ENCODE measurements around the gene EMC9.

DNA sequence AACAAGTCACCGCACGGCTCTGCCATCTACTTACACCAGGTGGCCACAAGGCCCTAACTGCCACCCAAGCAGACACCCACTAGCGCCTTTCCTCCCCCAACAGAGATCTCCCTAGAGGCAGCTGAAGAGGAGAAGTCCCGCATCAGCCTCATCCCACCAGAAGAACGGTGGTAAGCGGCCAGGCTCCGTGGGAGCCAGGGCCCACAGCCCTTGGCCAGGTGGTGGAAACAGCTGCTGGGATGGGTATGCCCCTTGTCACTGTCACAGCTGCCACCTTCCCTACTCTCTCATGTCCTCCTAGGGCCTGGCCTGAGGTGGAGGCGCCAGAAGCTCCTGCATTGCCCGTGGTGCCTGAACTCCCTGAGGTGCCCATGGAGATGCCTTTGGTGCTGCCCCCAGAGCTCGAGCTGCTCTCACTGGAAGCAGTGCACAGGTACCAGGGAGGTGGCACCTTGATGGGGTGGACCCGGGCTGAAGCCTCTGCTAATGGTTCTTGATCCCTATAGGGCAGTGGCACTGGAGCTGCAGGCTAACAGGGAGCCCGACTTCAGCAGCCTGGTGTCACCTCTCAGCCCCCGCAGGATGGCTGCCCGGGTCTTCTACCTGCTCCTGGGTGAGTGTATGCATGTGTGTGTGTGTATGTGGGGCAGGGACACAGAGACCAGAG is 38.0 kb upstream of the EMC9 start:
- TF ChIP-seq, protein P1, sequence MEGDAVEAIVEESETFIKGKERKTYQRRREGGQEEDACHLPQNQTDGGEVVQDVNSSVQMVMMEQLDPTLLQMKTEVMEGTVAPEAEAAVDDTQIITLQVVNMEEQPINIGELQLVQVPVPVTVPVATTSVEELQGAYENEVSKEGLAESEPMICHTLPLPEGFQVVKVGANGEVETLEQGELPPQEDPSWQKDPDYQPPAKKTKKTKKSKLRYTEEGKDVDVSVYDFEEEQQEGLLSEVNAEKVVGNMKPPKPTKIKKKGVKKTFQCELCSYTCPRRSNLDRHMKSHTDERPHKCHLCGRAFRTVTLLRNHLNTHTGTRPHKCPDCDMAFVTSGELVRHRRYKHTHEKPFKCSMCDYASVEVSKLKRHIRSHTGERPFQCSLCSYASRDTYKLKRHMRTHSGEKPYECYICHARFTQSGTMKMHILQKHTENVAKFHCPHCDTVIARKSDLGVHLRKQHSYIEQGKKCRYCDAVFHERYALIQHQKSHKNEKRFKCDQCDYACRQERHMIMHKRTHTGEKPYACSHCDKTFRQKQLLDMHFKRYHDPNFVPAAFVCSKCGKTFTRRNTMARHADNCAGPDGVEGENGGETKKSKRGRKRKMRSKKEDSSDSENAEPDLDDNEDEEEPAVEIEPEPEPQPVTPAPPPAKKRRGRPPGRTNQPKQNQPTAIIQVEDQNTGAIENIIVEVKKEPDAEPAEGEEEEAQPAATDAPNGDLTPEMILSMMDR (IDR thresholded peaks at IDR 0.05): no peak
- TF ChIP-seq POLR2A (IDR thresholded peaks at IDR 0.05; ENCODE audit: low read depth): no peak
